ENCODE results near the gene TBCD. TPM values are rescaled to one million over a fixed set of nuclear protein-coding genes. Genes with fewer than 3 reads are reported as not detected.

TBCD gene
- polyA plus RNA-seq, 3 donors: 68.4 to 88.6 (median 83.1) TPM

- DNase-seq: no peak
Observed at GRCh38 chr17:82923366-82924113, 171.7 kb downstream of the TBCD start.

- no peak for DNase-seq
Observed at GRCh38 chr17:82924214-82924613, 172.3 kb downstream of the TBCD start.

- DNase-seq: no peak
Observed at GRCh38 chr17:82924812-82925211, 172.9 kb downstream of the TBCD start.

- DNase-seq: no peak
Observed at GRCh38 chr17:82925336-82925735, 173.5 kb downstream of the TBCD start.

DNA sequence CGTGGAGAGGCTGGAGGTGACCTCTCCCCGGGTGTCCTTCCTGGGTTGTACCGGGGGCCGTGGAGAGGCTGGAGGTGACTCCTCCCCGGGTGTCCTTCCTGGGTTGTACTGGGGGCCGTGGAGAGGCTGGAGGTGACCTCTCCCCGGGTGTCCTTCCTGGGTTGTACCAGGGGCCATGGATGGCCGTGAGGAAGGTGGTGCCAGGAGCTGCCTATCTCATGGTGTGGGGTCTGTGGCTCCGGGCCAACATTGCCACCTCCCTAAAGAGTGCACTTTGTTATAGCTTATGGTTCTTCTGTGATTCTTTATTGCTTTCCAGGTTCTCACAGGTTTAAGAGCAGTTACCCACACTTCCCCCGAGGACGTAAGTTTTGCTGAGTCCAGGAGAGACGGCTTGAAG, 174.2 kb downstream of the TBCD start:
- DNase-seq: no peak

GRCh38 chr17:82926716-82927115, 174.9 kb downstream of the TBCD start:
- no peak for DNase-seq

DNA sequence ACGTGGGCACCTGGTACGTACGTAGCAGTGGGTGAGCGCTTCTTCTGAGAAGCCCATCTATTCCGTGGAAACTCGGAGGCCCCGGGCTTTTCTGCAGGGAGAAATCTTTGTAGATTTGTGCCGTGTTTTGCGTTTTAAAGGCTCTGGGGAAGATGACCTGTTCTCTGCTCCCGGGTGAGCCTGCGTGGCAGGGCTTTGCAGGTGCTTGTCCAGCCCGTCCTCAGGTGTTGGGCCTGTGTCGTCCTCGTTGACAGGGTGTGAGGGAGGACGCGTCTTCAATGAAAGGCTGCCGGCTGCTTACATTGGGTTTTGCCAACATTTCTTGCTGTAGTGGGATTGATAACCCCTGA, 175.4 kb downstream of the TBCD start:
- DNase-seq: no peak

DNA sequence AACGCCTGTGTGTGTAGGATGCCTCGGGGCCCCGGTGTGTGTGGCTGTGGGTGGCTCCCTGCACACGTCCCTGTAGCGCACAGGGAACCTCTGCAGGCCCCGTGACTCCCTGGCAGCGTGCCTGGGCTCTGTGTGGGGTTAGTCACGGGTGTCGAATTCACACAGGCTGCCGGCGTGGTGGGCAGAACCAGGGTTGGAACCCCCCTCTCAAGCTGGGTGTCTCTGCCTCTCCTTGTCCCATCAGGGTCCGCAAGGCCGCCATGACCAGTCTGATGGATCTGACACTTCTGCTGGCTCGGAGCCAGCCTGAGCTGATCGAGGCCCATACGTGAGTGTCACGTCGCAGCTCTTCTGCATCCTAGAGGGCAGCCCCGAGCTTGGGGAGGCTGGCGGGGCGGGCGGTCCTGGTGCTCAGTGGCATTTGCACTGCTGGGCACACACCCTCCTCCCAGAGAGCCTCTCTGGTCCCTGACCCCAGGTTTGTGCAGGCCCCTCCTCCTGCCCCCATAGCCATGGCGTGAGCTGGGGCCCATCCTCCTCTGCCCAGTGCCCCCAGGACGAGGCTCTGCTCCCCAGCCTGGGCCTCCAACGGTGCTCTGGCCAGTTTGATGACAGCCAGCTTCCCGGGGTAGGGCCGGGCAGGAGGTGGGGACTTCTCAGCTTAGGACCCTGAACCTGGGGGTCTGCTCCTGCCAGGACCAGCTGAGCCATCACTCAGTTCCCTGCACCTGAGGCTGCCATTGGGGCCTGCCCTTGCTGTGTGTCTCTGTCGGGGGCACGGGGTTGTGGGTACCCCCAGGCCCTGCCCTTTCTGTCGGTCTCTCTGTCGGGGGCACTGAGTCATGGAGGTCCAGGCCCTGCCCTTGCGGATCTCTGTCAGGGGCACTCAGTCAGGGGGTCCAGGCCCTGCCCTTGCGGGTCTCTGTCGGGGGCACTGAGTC, 176.1 kb downstream of the TBCD start:
- DNase-seq: no peak

- DNase-seq: no peak
Observed at GRCh38 chr17:82929011-82929622, 177.3 kb downstream of the TBCD start.

DNA sequence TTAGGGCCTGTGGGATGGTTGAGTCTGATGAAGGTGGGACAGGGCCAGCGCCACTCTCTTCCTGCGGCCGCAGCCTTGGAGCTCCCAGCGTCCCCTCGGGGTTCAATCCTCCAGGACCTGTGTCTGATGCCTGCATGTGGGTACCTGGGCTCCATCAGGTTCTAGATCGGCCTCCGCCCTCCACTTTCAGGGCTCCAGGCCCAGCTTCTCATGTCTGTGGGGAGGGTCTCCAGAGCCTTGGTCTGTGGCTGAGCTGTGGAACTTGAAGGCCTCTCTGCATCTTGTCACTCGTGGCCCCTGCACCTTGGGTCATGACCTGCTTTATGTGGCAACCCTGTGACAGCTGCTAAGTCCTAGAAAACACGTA, 177.8 kb downstream of the TBCD start:
- no peak for DNase-seq

- DNase-seq: no peak
Observed at GRCh38 chr17:82930043-82930923, 178.4 kb downstream of the TBCD start.

GRCh38 chr17:82930924-82931698, 179.2 kb downstream of the TBCD start:
- no peak for DNase-seq

GRCh38 chr17:82931699-82932517, 180.0 kb downstream of the TBCD start:
- DNase-seq: no peak

DNA sequence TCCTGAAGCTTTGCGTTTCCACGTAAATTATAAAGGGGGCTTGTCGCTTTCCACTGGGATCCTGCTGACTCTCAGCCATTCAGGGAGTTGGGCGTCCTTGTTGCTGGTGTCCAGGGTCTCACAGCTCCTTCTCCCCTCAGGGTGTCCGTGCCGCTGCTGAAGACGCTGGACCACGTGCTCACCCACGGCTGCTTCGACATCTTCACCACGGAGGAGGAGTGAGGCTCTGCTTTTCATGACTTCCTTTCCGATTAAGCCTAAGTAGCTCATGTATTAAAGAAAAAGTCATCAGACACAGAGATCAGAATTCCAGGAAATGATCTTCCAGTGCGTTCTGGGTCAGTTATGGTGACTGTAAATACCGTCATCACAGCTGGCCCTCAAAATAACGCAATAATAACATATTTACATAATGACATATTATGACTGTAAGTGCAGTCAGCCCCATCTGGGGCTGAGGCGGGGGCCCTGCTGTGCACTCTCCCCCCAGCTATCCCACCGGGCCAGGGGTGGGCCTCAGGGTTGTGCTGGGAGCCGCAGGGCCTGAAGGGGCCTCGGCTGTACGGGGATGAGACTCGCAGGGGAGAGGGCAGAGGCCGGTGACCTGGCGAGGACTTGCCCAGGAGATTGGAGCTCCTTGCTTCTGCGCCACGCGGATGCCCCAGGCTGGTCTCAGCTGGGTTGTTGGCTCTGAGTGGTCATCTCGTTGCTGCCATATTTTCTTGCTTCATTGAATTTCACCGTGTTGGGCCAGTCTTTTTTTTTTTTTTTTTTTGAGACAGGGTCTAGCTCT, 180.8 kb downstream of the TBCD start:
- no peak for DNase-seq

DNA sequence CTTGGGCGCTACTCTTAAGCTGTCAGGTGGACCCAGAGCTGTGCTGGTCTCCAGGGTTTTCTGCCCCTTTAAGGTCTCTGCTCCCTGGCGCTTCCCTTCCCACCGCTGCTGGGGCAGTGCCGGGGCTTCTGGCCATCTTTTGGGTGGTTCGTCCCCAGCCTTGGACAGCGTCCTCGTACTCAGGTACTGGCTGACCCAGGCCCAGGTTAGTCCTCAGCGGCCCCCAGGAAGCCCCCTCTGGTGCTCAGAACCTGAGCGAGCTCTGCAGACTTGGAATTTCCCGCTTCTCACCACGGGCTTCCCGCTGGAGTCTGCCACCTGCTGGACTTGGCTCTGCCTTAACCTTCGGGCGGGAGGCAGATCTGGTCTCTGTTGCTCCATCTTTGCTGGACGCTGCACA, 182.0 kb downstream of the TBCD start:
- no peak for DNase-seq

DNA sequence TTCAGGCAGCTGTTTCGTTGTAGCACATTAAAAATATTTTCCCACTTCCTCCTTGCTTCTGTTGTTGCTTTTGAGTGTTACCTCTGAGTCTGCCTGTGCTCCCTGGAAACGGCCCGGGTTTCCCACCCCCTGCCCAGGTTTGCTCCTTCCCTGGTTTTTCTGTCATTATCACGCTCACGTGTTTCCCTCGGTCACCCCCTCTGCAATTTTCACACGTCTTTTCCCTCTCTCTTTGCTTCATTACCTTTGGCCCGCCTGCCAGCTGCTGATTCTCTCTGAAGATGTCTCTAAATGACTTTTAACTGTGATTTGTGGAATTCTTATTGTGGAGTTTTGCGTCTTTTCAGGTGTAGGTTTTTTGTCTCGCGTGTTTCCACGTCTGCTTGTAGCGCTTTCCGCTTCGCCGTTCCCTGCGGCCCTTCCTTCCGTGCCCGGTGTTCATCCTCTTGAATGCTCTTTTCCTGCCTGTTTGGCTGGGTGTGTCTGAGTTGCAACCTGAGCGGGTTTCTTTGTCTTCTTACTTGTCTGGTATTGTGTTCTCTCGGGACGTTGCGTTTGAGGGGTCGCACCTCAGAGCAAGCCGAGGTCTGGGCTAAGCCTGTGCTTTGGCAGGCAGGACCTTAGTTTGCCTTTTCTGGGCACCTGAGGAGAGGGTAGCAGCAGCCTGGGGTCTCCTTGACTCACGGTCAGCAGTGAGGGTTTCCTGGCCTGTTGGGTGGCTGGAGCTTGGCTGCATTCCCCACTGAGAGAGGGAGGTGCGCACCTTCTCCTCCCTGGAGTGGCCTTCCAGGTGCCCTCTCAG, 184.3 kb downstream of the TBCD start:
- no peak for DNase-seq

- DNase-seq: no peak
Observed at GRCh38 chr17:82936768-82937171, 184.9 kb downstream of the TBCD start.
